Prostate gland (tissue), 2 donors: Measurements from ENCODE around the gene FMNL2. TPM values are rescaled to one million over a fixed set of nuclear protein-coding genes. Genes with fewer than 3 reads are reported as not detected.

ENCODE experiments used
- DNase-seq: peaks from one replicate; pipeline ENCODE4 v3.0.0-alpha.2; 2019; ENCODE audit warnings: low spot score
- H3K27ac ChIP-seq, 2 donors: fragments of 200-600 bp; sonication (generic); 2 replicates each; pipeline ENCODE4 v1.5.1; 2017 to 2019
- H3K27me3 ChIP-seq: fragments of 200-600 bp; sonication (generic); replicated peaks from 2 replicates; pipeline ENCODE4 v1.5.1; 2019; ENCODE audit not compliant: insufficient read depth
- H3K36me3 ChIP-seq, 2 donors: fragments of 200-600 bp; sonication (generic); 1 replicate in 1 of 2; 2 replicates in 1 of 2; pipeline versions ENCODE4 v1.5.1 to v1.8.1; 2017 to 2019
- H3K4me1 ChIP-seq: fragments of 200-600 bp; sonication (generic); replicated peaks from 2 replicates; pipeline ENCODE4 v1.5.1; 2019
- H3K4me3 ChIP-seq, 2 donors: fragments of 200-600 bp; sonication (generic); 2 replicates each; pipeline ENCODE4 v1.5.1; 2017 to 2019
- H3K9me3 ChIP-seq: fragments of 200-600 bp; sonication (generic); 2 replicates; pipeline ENCODE4 v1.5.1; 2017
- POLR2A ChIP-seq: fragments of 450-650 bp; IDR thresholded peaks from one replicate; pipeline ENCODE4 v1.6.1; 2016; ENCODE audit warnings: antibody characterized with exemption, mild to moderate bottlenecking
- POLR2AphosphoS5 ChIP-seq: sonication (generic); formaldehyde crosslinking; IDR thresholded peaks from one replicate; pipeline ENCODE4 v1.6.1; 2017; ENCODE audit warnings: antibody characterized with exemption
- WGBS: methylation state at CpG from one replicate; pipeline ENCODE4 v1.1.5; 2018; 5-methylcytosine and 5-hydroxymethylcytosine counted together
- intact Hi-C: fragments of 100-400 bp; cut with DNase I; formaldehyde crosslinking; loops from one replicate; pipeline ENCODE4 v1.14.2; 2022
- total RNA-seq, 2 donors: library from RNA; depleted of rRNA; stranded (reverse); fragments of >200 nt; gene quantifications; one replicate each; pipeline ENCODE4 v1.1.0, GENCODE V29; 2016
- TF ChIP-seq, protein P1 (sequence below), 4 experiments: fragments of 200-600 bp in 2 of 4; fragments of 450-650 bp in 2 of 4; sonication (generic) in 2 of 4; IDR thresholded peaks; 1 replicate in 3 of 4; 2 replicates in 1 of 4; pipeline ENCODE4 v1.5.1; 2016 to 2019; ENCODE audit warnings: antibody characterized with exemption in 4 of 4, mild to moderate bottlenecking in 2 of 4, moderate library complexity in 2 of 4

FMNL2 gene
- total RNA-seq, 2 donors from 2014 or later = 9.8 to 19.4 TPM

DNA sequence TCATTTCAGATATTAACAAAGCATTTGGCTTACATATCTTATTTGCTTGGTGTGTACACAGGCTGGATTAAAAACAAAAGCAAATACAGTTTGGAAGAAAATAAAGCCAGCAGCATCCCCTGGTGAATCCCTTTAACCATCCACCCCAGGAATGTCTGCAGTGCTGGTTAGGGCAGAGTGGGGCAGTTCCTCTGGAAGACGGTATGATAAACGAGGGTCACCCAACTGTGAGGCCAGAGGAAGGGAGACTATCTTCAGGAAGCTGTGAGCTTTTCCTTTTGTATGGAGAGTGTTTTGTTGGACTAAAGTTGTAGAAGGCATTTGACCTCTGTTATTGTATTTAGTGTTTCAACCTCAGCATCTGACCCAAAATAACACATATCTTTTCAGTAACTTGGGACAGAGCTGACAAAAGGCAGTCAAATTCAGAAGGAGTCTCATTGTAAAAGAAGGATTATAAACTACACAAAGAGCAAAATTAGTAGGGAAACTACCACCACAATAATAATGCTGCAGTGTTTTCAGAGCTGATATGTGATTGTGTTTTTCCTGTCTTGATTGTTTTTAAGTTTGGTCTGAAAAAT lies 159.1 kb downstream of the FMNL2 start:
- H3K9me3 ChIP-seq = no peaks in the 10 kb centered on the region
- no peak for DNase-seq
- intact Hi-C loops = loop anchor here (10.0 kb wide), 1 partner anchor 159 kb away; the partner anchor contains the start of gene FMNL2
- H3K36me3 ChIP-seq = no peaks in the 10 kb centered on the region
- no peaks in the 10 kb centered on the region for H3K4me1 ChIP-seq
- WGBS = 46% methylated on average over 2 of the region's 2 CpGs
- H3K27me3 ChIP-seq = no peaks in the 10 kb centered on the region
- H3K4me3 ChIP-seq = no peak overlapping the region
- no peak for TF ChIP-seq POLR2AphosphoS5
- TF ChIP-seq, protein P1, sequence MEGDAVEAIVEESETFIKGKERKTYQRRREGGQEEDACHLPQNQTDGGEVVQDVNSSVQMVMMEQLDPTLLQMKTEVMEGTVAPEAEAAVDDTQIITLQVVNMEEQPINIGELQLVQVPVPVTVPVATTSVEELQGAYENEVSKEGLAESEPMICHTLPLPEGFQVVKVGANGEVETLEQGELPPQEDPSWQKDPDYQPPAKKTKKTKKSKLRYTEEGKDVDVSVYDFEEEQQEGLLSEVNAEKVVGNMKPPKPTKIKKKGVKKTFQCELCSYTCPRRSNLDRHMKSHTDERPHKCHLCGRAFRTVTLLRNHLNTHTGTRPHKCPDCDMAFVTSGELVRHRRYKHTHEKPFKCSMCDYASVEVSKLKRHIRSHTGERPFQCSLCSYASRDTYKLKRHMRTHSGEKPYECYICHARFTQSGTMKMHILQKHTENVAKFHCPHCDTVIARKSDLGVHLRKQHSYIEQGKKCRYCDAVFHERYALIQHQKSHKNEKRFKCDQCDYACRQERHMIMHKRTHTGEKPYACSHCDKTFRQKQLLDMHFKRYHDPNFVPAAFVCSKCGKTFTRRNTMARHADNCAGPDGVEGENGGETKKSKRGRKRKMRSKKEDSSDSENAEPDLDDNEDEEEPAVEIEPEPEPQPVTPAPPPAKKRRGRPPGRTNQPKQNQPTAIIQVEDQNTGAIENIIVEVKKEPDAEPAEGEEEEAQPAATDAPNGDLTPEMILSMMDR (IDR thresholded peaks at IDR 0.05) = no peak
- TF ChIP-seq POLR2A = no peak
- no peak overlapping the region for H3K27ac ChIP-seq

DNA sequence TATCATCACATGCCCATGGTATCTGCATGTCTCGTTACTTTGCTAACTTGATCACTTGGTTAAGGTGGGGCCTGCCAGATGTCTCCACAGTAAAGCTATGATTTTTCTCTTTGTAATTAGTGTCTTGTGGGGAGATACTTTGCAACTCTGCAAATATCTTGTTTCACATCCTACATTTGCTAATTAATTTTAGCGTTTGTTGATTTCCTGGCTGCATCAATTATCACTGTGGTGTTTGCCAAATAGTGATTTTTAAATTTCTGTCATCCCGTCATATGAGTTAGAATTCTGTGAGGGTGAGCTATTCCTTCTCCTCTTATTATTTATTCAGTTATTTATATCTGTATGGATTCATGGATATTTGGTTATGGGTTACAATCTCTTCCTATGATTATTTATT lies 161.4 kb downstream of the FMNL2 start:
- Histone ChIP-seq H3K27me3 (no peaks in the 10 kb centered on the region), H3K9me3 (no peaks in the 10 kb centered on the region), H3K36me3 (no peaks in the 10 kb centered on the region), H3K27ac (no peak overlapping the region), H3K4me3 (no peak overlapping the region), H3K4me1 (no peaks in the 10 kb centered on the region)
- intact Hi-C loops = loop anchor here (10.0 kb wide), 1 partner anchor 162 kb away; the partner anchor contains the start of gene FMNL2
- no peak for DNase-seq
- WGBS = 93% methylated on average over 3 of the region's 3 CpGs
- TF ChIP-seq, protein P1 (IDR thresholded peaks at IDR 0.05) = no peak
- no peak for TF ChIP-seq POLR2AphosphoS5
- TF ChIP-seq POLR2A = no peak

DNA sequence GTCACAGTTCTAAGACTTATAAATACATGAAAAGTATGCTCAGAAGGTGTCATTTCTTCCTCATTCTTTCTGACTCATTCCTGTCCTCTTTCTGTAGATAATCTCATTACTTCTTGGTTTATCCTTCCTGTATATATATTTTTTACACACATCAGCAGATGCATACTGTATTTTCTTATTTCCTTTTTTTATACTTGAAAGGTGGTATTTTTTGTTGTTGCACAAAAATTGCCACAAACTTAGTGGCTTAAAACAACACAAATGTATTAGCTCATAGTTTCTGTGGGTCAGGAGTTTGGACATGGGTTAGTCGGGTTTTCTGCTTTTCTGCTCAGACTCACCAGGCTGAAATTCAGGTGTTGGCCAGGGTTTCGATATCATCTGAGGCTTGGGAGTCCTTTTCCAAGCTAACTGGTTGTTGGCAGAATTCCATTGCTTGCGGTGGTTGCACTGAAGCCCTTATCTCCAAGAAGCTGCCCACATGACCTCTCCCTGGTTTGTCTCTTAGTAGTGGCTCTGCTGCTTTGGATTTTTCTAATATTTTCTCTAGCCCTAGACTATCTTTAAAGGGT lies 162.6 kb downstream of the FMNL2 start:
- H3K4me1 ChIP-seq = no peaks in the 10 kb centered on the region
- H3K27ac ChIP-seq = no peak overlapping the region
- TF ChIP-seq POLR2AphosphoS5 (no peak), POLR2A (no peak)
- TF ChIP-seq, protein P1 (IDR thresholded peaks at IDR 0.05) = no peak
- no peaks in the 10 kb centered on the region for H3K27me3 ChIP-seq
- DNase-seq = no peak
- WGBS = 73% methylated on average over 3 of the region's 3 CpGs
- no peak overlapping the region for H3K4me3 ChIP-seq
- intact Hi-C loops = loop anchor here (10.0 kb wide), 1 partner anchor 163 kb away; the partner anchor contains the start of gene FMNL2
- H3K9me3 ChIP-seq = no peaks in the 10 kb centered on the region
- no peaks in the 10 kb centered on the region for H3K36me3 ChIP-seq

GRCh38 chr2:152499331-152499816 lies 164.4 kb downstream of the FMNL2 start:
- TF ChIP-seq POLR2A (no peak), POLR2AphosphoS5 (no peak)
- TF ChIP-seq, protein P1 (IDR thresholded peaks at IDR 0.05) = no peak
- Histone ChIP-seq H3K4me3 (no peak overlapping the region), H3K9me3 (no peaks in the 10 kb centered on the region), H3K36me3 (no peaks in the 10 kb centered on the region), H3K27me3 (no peaks in the 10 kb centered on the region), H3K27ac (no peak overlapping the region), H3K4me1 (no peaks in the 10 kb centered on the region)
- WGBS = 86% methylated on average over 3 of the region's 3 CpGs
- intact Hi-C loops = loop anchor here (10.0 kb wide), 1 partner anchor 165 kb away; the partner anchor contains the start of gene FMNL2
- no peak for DNase-seq
